Endothelial cell (in vitro differentiated cells): ENCODE measurements around the gene NISCH. TPM values are rescaled to one million over a fixed set of nuclear protein-coding genes. Genes with fewer than 3 reads are reported as not detected.

Experiments
- DNase-seq: peaks from one replicate; pipeline ENCODE4 v3.0.0; 2021; ENCODE audit warnings: low spot score
- H3K27ac Mint-ChIP-seq: one replicate; pipeline ENCODE4 v1.8.0; 2021; ENCODE audit warnings: mixed read lengths, inconsistent platforms; ENCODE audit not compliant: unreplicated experiment
- H3K27me3 Mint-ChIP-seq: one replicate; pipeline ENCODE4 v1.8.0; 2021; ENCODE audit warnings: mild to moderate bottlenecking, moderate library complexity, mixed read lengths, inconsistent platforms; ENCODE audit not compliant: unreplicated experiment
- H3K36me3 Mint-ChIP-seq: one replicate; pipeline ENCODE4 v1.8.0; 2021; ENCODE audit warnings: mild to moderate bottlenecking, low read depth, mixed read lengths, inconsistent platforms; ENCODE audit not compliant: unreplicated experiment
- H3K4me1 Mint-ChIP-seq: one replicate; pipeline ENCODE4 v1.8.0; 2021; ENCODE audit warnings: mild to moderate bottlenecking, mixed read lengths, inconsistent platforms; ENCODE audit not compliant: unreplicated experiment
- H3K4me3 Mint-ChIP-seq: one replicate; pipeline ENCODE4 v1.8.0; 2021; ENCODE audit warnings: mild to moderate bottlenecking, mixed read lengths, inconsistent platforms; ENCODE audit not compliant: unreplicated experiment
- H3K9me3 Mint-ChIP-seq: one replicate; pipeline ENCODE4 v1.8.0; 2021; ENCODE audit warnings: mixed read lengths, inconsistent platforms; ENCODE audit not compliant: unreplicated experiment
- total RNA-seq: library from RNA; stranded (reverse); fragmentation: NEBNext Ultra II Directional; extraction: Animal tissue kit (Norgen Biotek cat#: 25700); gene quantifications from one replicate; pipeline ENCODE4 v1.2.1, GENCODE V29; 2021; ENCODE audit not compliant: unreplicated experiment
- TF ChIP-seq, protein P1 (sequence below): fragments of 200-600 bp; sonication (generic); IDR thresholded peaks from one replicate; pipeline ENCODE4 v1.5.0; 2021; ENCODE audit warnings: antibody characterized with exemption; ENCODE audit not compliant: unreplicated experiment

The NISCH gene
- total RNA-seq, 1 donor from 2014 or later, result 261 TPM

DNA sequence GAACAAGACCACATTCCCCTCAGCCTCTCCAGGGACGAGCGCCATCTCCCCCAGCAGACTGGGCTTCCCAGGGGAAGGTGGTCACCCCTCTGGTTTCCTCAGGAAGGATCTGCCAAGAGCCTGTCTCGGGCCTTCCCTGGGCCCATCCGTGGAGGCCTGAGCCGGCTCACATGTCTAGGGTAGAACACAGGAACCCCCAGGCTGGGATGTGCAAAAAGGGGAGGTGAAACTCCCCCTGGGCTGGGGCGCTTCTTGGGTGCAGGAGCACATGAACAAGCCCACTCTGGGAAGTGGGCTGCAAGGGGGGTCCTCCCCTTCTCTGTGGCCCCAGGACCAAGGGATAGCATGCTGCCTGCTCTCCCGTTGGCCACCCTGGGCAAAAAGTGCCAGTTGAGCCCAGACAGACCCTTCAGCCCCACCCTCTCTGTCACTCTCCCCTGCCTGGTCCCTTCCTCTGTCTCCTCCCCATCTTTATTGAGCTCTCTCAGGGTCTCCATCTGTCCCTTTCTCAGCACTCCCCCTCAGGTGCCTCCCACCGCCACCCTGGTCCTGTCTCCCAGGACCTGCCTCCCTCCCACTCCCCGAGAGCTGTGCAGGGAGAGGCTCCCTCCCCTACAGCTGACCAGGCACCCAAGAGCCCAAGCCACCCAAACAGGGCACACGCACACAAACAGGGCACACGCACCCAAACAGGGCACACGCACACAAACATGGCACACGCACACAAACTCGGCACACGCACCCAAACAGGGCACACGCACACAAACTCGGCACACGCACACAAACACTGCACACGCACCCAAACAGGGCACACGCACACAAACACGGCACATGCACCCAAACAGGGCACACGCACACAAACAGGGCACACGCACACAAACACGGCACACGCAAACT lies 11.4 kb upstream of the NISCH start:
- Mint-ChIP-seq H3K27me3 (peaks cover 15% of the 10 kb centered on the region), H3K36me3 (peaks cover 3% of the 10 kb centered on the region), H3K9me3 (no peaks in the 10 kb centered on the region), H3K27ac (peak overlapping the region; percentile 30), H3K4me1 (peaks cover 52% of the 10 kb centered on the region), H3K4me3 (peak overlapping the region; percentile 96)
- DNase-seq, result no peak
- TF ChIP-seq, protein P1, sequence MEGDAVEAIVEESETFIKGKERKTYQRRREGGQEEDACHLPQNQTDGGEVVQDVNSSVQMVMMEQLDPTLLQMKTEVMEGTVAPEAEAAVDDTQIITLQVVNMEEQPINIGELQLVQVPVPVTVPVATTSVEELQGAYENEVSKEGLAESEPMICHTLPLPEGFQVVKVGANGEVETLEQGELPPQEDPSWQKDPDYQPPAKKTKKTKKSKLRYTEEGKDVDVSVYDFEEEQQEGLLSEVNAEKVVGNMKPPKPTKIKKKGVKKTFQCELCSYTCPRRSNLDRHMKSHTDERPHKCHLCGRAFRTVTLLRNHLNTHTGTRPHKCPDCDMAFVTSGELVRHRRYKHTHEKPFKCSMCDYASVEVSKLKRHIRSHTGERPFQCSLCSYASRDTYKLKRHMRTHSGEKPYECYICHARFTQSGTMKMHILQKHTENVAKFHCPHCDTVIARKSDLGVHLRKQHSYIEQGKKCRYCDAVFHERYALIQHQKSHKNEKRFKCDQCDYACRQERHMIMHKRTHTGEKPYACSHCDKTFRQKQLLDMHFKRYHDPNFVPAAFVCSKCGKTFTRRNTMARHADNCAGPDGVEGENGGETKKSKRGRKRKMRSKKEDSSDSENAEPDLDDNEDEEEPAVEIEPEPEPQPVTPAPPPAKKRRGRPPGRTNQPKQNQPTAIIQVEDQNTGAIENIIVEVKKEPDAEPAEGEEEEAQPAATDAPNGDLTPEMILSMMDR, result no peak

DNA sequence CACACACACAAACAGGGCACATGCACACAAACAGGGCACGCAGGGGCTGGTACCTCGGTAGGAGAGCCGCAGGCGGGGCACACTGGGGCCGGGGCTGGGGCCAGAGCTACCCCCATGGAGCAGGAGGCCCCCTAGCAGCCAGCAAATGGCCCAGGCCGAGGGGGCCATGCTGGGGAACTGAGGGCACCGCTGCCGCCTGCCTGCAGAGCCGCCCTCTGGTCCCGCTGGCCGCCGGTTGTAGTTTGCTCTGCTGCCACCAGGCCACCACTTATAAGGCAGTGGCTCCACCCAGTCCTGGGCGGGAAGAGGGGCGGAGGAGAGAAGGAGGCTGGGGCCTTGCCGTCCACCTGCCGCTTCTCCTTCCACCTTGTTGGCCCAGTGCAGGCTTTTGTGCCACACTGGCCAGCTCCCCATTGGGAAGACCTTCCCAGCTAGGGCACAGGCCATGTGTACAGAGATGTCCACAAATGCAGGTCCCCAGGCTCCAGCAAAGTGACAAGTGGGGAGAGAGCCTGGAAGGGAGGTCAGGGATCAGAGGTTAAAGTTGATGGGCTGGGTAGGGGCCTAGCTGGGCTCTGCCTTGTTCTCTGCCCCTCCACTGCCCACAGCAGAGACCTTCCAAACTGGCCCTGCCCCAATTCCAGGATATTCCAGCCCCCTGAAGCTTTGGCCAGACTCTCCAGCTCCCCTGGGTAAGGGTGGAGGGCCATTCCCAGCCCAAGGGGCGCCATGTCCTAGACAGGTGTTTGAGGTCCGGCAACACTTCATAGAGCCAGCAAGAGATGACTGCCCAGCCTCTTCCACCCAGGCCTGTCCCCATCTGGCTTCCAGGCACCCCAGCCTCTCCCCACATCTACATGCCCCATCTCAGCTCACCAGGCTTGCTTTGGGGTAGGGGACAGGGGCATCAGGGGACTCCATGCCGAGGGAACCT lies 10.3 kb upstream of the NISCH start, which contains the start of gene SEMA3G:
Gene SEMA3G, minus strand, starts transcription at position 244 of the 934 bp plus-strand sequence. Its CDS starts 76 bp downstream, at position 168.
- H3K9me3 Mint-ChIP-seq, result no peaks in the 10 kb centered on the region
- DNase-seq, result peak; percentile 77
- no peaks in the 10 kb centered on the region for H3K36me3 Mint-ChIP-seq
- H3K4me3 Mint-ChIP-seq, result peak within 1 kb of the TSS; percentile 96
- TF ChIP-seq, protein P1, result peak; percentile 60
- H3K4me1 Mint-ChIP-seq, result peaks cover 53% of the 10 kb centered on the region
- peak within 1 kb of the TSS; percentile 30 for H3K27ac Mint-ChIP-seq
- H3K27me3 Mint-ChIP-seq, result peaks cover 15% of the 10 kb centered on the region

DNA sequence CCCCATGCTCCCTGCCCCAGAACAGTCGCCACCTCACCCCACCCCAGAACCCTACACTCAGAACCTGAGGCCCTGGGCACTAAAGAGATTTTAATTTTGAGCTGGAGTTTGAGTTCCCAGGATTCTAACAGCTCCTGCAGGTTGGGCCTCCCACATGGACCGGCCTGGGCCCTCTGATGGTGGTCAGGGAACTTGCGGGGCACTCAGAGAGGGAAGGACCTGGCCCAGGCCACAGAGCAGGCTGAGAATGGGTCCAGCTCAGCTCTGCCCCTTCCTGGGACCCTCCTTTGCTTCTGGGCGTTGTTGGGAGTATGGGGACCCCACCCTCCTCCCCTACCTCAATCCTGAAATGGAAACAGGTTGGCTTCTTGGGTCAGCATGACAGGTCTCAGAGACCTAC lies 9.4 kb upstream of the NISCH start:
- DNase-seq, result no peak
- TF ChIP-seq, protein P1, result no peak
- Mint-ChIP-seq H3K4me3 (no peak overlapping the region), H3K4me1 (peaks cover 51% of the 10 kb centered on the region), H3K27ac (no peak overlapping the region), H3K36me3 (no peaks in the 10 kb centered on the region), H3K27me3 (peaks cover 12% of the 10 kb centered on the region), H3K9me3 (no peaks in the 10 kb centered on the region)

DNA sequence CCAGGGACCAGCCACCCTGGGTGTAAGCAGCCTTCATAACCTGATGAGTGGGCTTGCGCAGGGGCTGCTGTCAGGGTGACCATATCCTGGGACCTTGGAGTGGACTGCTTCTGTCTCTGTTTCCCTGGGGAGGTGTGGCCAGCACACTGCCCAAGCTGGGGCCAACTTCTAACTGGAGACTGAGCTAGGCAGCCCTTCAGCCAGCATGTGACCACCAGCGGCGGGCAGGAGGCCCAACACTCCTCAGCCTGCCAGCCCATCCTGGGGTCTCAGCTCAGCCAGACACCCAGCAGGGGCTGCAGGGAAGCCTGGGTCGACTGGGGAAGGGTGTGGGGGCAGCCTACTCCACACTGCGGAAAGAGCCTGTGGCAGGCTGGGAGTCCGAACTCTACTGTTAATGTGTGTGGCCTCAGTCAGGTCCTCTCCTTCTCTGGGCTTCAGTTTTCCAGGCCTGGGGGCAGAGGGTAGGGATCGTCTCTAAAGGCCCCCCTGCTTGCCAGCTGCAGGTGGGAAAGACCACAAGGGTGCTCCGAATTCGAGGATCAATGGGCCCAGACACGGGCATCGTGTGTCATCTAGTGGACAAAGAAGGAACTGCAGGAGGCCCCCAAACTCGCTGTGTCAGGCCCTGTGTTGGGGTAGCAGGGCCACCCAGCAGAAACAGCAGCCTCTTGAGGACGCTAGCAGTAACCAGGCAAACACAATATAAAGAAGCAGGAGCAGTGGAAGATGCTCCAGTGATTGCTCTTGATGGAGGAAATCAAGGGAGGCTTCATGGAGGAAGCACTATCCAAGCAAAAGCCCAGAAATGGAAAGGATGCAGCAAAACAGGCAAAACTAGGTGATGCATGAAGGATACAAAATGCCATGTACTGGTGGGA lies 8.5 kb upstream of the NISCH start:
- no peak overlapping the region for H3K27ac Mint-ChIP-seq
- no peaks in the 10 kb centered on the region for H3K36me3 Mint-ChIP-seq
- DNase-seq, result peak; percentile 79
- TF ChIP-seq, protein P1, result peak; percentile 98
- no peaks in the 10 kb centered on the region for H3K9me3 Mint-ChIP-seq
- H3K4me3 Mint-ChIP-seq, result peak overlapping the region; percentile 47
- H3K4me1 Mint-ChIP-seq, result peaks cover 49% of the 10 kb centered on the region
- peaks cover 12% of the 10 kb centered on the region for H3K27me3 Mint-ChIP-seq
